IMR-90 (cell line): ENCODE measurements around the gene ZSWIM5. TPM values are rescaled to one million over a fixed set of nuclear protein-coding genes. Genes with fewer than 3 reads are reported as not detected.
"Not testable (repeated sequence)": the region's sequence is repeated elsewhere in the genome, so short reads cannot be mapped to it uniquely, and the experiment has no call there.

Experiments used
- ATAC-seq: fragments of 200-7000 bp; cut with Tn5 transposase; 2 replicates; pipeline ENCODE4 v1.9.1; 2020; ENCODE audit warnings: low read depth, mild to moderate bottlenecking, moderate library complexity
- BruUV-seq: library from RNA; stranded (reverse); fragments of 400-500 nt; replicated peaks from 2 replicates; lab custom pipeline; 2021; lab: Mats Ljungman, UMichigan
- CTCF ChIA-PET: fragments of 300-600 bp; formaldehyde crosslinking; extraction: SDS; loops from one replicate; lab custom pipeline; 2021; ENCODE audit warnings: antibody characterized with exemption; lab: Yijun Ruan, JAX
- POLR2A ChIA-PET: fragments of 300-600 bp; sonication (Branson Sonifier 250); formaldehyde crosslinking; loops from one replicate; lab custom pipeline; 2022; ENCODE audit warnings: antibody characterized with exemption; ENCODE audit not compliant: unreplicated experiment; lab: Charles Lee
- DNase-seq: peaks from one replicate; pipeline ENCODE4 v3.0.0; 2013
- H2AFZ ChIP-seq: replicated peaks from 2 replicates; pipeline ENCODE3; 2013; ENCODE audit warnings: low read length, mild to moderate bottlenecking; ENCODE audit not compliant: poor library complexity
- H2AK5ac ChIP-seq: 2 replicates; pipeline ENCODE4 v1.6.1; 2013; ENCODE audit warnings: low read depth, low read length, inconsistent platforms
- H2AK9ac ChIP-seq: replicated peaks from 2 replicates; pipeline ENCODE3; 2013; ENCODE audit warnings: mild to moderate bottlenecking, low read depth, low read length, moderate library complexity; ENCODE audit not compliant: poor library complexity
- H2BK120ac ChIP-seq: 2 replicates; pipeline ENCODE4 v1.6.1; 2013; ENCODE audit warnings: low read depth, low read length, inconsistent platforms
- H2BK15ac ChIP-seq: 3 replicates; pipeline ENCODE4 v1.6.1; 2013; ENCODE audit warnings: low read depth, low read length, inconsistent platforms
- H2BK20ac ChIP-seq: 2 replicates; pipeline ENCODE4 v1.6.1; 2013; ENCODE audit warnings: low read depth, mild to moderate bottlenecking, inconsistent platforms, low read length, moderate library complexity
- H2BK5ac ChIP-seq: 2 replicates; pipeline ENCODE4 v1.6.1; 2013; ENCODE audit warnings: mild to moderate bottlenecking, low read depth, low read length, inconsistent platforms; ENCODE audit not compliant: poor library complexity, severe bottlenecking
- H3K14ac ChIP-seq: replicated peaks from 2 replicates; pipeline ENCODE4 v1.6.1; 2013; ENCODE audit warnings: low read depth, low read length, inconsistent platforms
- H3K18ac ChIP-seq: 2 replicates; pipeline ENCODE4 v1.6.1; 2013; ENCODE audit warnings: low read depth, low read length, control low read depth
- H3K23ac ChIP-seq: 2 replicates; pipeline ENCODE4 v1.6.1; 2013; ENCODE audit warnings: low read depth, low read length, inconsistent platforms
- H3K27ac ChIP-seq: 2 replicates; pipeline ENCODE4 v1.5.1; 2013; ENCODE audit warnings: mild to moderate bottlenecking, control low read depth, low read length; ENCODE audit not compliant: insufficient read depth
- H3K27me3 ChIP-seq: 2 replicates; pipeline ENCODE4 v1.6.1; 2013; ENCODE audit warnings: low read length; ENCODE audit not compliant: control insufficient read depth, insufficient read depth
- H3K36me3 ChIP-seq: 2 replicates; pipeline ENCODE4 v1.6.1; 2013; ENCODE audit warnings: low read length, mixed read lengths; ENCODE audit not compliant: control insufficient read depth, insufficient read depth
- H3K4ac ChIP-seq: 2 replicates; pipeline ENCODE4 v1.6.1; 2013; ENCODE audit warnings: low read depth, low read length, inconsistent platforms
- H3K4me1 ChIP-seq: 2 replicates; pipeline ENCODE4 v1.6.1; 2013; ENCODE audit warnings: low read length, mixed read lengths; ENCODE audit not compliant: control insufficient read depth, insufficient read depth
- H3K4me2 ChIP-seq: 2 replicates; pipeline ENCODE4 v1.6.1; 2013; ENCODE audit warnings: low read depth, mild to moderate bottlenecking, control low read depth, low read length, moderate library complexity
- H3K4me3 ChIP-seq: 2 replicates; pipeline ENCODE4 v1.5.1; 2013; ENCODE audit warnings: low read depth, mild to moderate bottlenecking, control low read depth, low read length, moderate library complexity; ENCODE audit not compliant: insufficient read depth
- H3K56ac ChIP-seq: 2 replicates; pipeline ENCODE4 v1.6.1; 2013; ENCODE audit warnings: low read length, inconsistent platforms; ENCODE audit not compliant: insufficient read depth; ENCODE audit errors: extremely low read depth
- H3K79me1 ChIP-seq, 2 experiments: 2 replicates each; pipeline ENCODE4 v1.6.1; 2013; ENCODE audit warnings: low read length in 2 of 2, inconsistent platforms in 1 of 2, low read depth in 1 of 2
- H3K9ac ChIP-seq: 2 replicates; pipeline ENCODE4 v1.6.1; 2013; ENCODE audit warnings: low read depth, low read length, control low read depth
- H3K9me1 ChIP-seq: 2 replicates; pipeline ENCODE4 v1.6.1; 2013; ENCODE audit warnings: low read length, inconsistent platforms; ENCODE audit not compliant: insufficient read depth
- H3K9me3 ChIP-seq: 2 replicates; pipeline ENCODE4 v1.6.1; 2013; ENCODE audit warnings: low read length; ENCODE audit not compliant: control insufficient read depth, insufficient read depth
- H4K20me1 ChIP-seq: 2 replicates; pipeline ENCODE4 v1.6.1; 2013; ENCODE audit warnings: low read length, inconsistent platforms; ENCODE audit not compliant: insufficient read depth
- H4K5ac ChIP-seq: 2 replicates; pipeline ENCODE4 v1.6.1; 2013; ENCODE audit warnings: mild to moderate bottlenecking, low read depth, low read length, control low read depth
- H4K8ac ChIP-seq, 2 experiments: 2 replicates each; pipeline ENCODE4 v1.6.1; 2013; ENCODE audit warnings: low read depth in 2 of 2, low read length in 2 of 2, control low read depth in 1 of 2, inconsistent platforms in 1 of 2
- H4K91ac ChIP-seq: 2 replicates; pipeline ENCODE4 v1.6.1; 2013; ENCODE audit warnings: low read depth, low read length, inconsistent platforms; ENCODE audit not compliant: insufficient read depth
- BHLHE40 ChIP-seq: fragments of 150-350 bp; IDR thresholded peaks from 2 replicates; pipeline ENCODE4 v1.6.1; 2016; ENCODE audit warnings: mild to moderate bottlenecking, low read depth, low read length
- CEBPB ChIP-seq: IDR thresholded peaks from 2 replicates; pipeline ENCODE4 v1.6.1; 2012; ENCODE audit warnings: low read depth, low read length, improper control_type of control experiment
- FOS ChIP-seq: fragments of 150-350 bp; IDR thresholded peaks from 2 replicates; pipeline ENCODE4 v1.6.1; 2016; ENCODE audit warnings: low read depth, low read length
- NFE2L2 ChIP-seq: fragments of 150-350 bp; IDR thresholded peaks from 2 replicates; pipeline ENCODE4 v1.6.1; 2016; ENCODE audit warnings: low read depth, mild to moderate bottlenecking, low read length
- RFX5 ChIP-seq: IDR thresholded peaks from 2 replicates; pipeline ENCODE4 v1.8.0; 2012; ENCODE audit warnings: low read depth, mild to moderate bottlenecking, low read length, moderate library complexity
- WGBS, 2 experiments: methylation state at CpG; one replicate each; pipeline versions ENCODE4 v1.1.5 to v1.1.7; 2013; ENCODE audit warnings: missing lambda C conversion rate in 2 of 2; ENCODE audit not compliant: insufficient read length in 1 of 2; ENCODE audit errors: extremely low coverage in 2 of 2; 5-methylcytosine and 5-hydroxymethylcytosine counted together
- dilution Hi-C: fragments of 300-500 bp; cut with HindIII; formaldehyde crosslinking; loops from one replicate; pipeline ENCODE4 v1.14.3; 2018; ENCODE audit warnings: low sequenced_read_pairs; ENCODE audit not compliant: unreplicated experiment
- in situ Hi-C: fragments of 300-500 bp; cut with MboI; formaldehyde crosslinking; loops from 3 replicates; pipeline ENCODE4 v1.14.3; 2019; ENCODE audit warnings: low sequenced_read_pairs, inconsistent platforms, mixed read lengths
- intact Hi-C: fragments of 100-400 bp; cut with micrococcal nuclease; formaldehyde crosslinking; loops from 2 replicates; pipeline ENCODE4 v1.10.0; 2022
- polyA plus RNA-seq, 3 experiments: library from polyadenylated mRNA; depleted of rRNA; stranded (reverse); fragments of >200 nt; gene quantifications; 2 replicates each; pipeline ENCODE4 v1.2.3, GENCODE V29; 2012; ENCODE audit warnings: low replicate concordance in 1 of 3
- total RNA-seq: library from RNA; depleted of rRNA; stranded (reverse); fragments of >200 nt; gene quantifications from 2 replicates; pipeline ENCODE4 v1.2.3, GENCODE V29; 2012
- TF ChIP-seq, protein P1 (sequence below): conservative IDR thresholded peaks from 2 replicates; pipeline ENCODE4 v1.5.1; 2012; ENCODE audit warnings: mild to moderate bottlenecking, low read depth, low read length, improper control_type of control experiment

Gene ZSWIM5
- total and polyA plus RNA-seq, 2 of the 4 experiments (the other 2 are of a cell fraction), result under 0.01 to 0.03 TPM

DNA sequence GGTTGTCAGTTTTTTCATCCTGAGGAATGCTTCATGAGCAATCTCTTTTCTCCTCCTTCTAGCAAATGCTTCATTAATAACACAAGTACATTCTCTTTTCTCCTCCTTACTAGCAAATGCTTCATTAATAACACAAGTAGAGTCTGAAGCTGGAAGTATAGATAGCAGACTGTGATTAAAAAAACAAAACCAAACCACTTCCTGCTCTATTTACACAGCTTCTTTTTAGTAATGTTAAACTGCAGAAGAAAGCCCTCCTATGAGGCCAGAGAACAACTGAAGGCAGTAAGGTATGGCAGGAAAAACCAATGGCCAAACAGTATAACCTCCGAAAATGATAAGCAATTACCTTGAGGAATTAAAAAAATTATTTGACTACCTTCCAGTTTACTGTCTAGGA is 90.1 kb downstream of the ZSWIM5 start:
- Histone ChIP-seq H3K27me3 (no peaks in the 10 kb centered on the region; the same call in 1 of the 2 replicates), H2BK20ac (no peak overlapping the region), H3K4me3 (no peak overlapping the region), H4K91ac (no peak overlapping the region), H3K4me1 (no peaks in the 10 kb centered on the region), H2BK15ac (no peak overlapping the region), H3K9ac (no peak overlapping the region), H3K4me2 (no peak overlapping the region), H4K20me1 (no peaks in the 10 kb centered on the region), H4K8ac (no peak overlapping the region), H3K9me1 (no peaks in the 10 kb centered on the region), H2BK120ac (no peak overlapping the region), H3K9me3 (no peaks in the 10 kb centered on the region; the same call in 1 of the 2 replicates), H2AFZ (no peak overlapping the region), H4K5ac (no peak overlapping the region), H2BK5ac (no peak overlapping the region), H3K36me3 (no peaks in the 10 kb centered on the region), H2AK5ac (no peak overlapping the region), H3K27ac (no peak overlapping the region), H3K23ac (no peak overlapping the region), H3K14ac (no peak overlapping the region), H3K79me1 (no peaks in the 10 kb centered on the region), H3K56ac (no peak overlapping the region), H2AK9ac (no peak overlapping the region), H3K18ac (no peak overlapping the region), H3K4ac (no peak overlapping the region)
- in situ Hi-C loops, result no loop called here
- ATAC-seq (no peak), DNase-seq (no peak)
- no CpG with 5 or more reads among the region's 1 CpG for WGBS, 2 experiments
- TF ChIP-seq BHLHE40 (no peak), RFX5 (no peak), NFE2L2 (no peak), FOS (no peak), CEBPB (no peak)
- TF ChIP-seq, protein P1, sequence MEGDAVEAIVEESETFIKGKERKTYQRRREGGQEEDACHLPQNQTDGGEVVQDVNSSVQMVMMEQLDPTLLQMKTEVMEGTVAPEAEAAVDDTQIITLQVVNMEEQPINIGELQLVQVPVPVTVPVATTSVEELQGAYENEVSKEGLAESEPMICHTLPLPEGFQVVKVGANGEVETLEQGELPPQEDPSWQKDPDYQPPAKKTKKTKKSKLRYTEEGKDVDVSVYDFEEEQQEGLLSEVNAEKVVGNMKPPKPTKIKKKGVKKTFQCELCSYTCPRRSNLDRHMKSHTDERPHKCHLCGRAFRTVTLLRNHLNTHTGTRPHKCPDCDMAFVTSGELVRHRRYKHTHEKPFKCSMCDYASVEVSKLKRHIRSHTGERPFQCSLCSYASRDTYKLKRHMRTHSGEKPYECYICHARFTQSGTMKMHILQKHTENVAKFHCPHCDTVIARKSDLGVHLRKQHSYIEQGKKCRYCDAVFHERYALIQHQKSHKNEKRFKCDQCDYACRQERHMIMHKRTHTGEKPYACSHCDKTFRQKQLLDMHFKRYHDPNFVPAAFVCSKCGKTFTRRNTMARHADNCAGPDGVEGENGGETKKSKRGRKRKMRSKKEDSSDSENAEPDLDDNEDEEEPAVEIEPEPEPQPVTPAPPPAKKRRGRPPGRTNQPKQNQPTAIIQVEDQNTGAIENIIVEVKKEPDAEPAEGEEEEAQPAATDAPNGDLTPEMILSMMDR, result no peak
- BruUV-seq, result no TSS peak
- POLR2A ChIA-PET, result no interaction called here
- CTCF ChIA-PET, result no interaction called here
- dilution Hi-C loops, result no loop called here
- intact Hi-C loops, result no loop called here

DNA sequence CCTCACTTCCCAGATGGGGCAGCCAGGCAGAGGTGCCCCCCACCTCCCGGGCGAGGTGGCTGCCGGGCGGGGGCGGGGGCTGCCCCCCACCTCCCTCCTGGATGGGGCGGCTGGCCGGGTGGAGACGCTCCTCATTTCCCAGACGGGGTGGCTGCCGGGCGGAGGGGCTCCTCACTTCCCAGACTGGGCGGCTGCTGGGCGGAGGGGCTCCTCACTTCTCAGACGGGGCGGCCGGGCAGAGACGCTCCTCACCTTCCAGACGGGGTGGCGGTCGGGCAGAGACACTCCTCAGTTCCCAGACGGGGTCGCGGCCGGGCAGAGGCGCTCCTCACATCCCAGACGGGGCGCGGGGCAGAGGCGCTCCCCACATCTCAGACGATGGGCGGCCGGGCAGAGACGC is 91.2 kb downstream of the ZSWIM5 start:
- H2AK9ac ChIP-seq, POLR2A ChIA-PET, H3K4me3 ChIP-seq, H2BK15ac ChIP-seq, H4K20me1 ChIP-seq, H4K8ac ChIP-seq, H3K14ac ChIP-seq, H3K27ac ChIP-seq, H3K36me3 ChIP-seq, H2BK20ac ChIP-seq, H4K5ac ChIP-seq, CTCF ChIA-PET, H3K18ac ChIP-seq, H3K4ac ChIP-seq, intact Hi-C loops, H3K79me1 ChIP-seq, H3K9me1 ChIP-seq, H4K91ac ChIP-seq, H3K4me2 ChIP-seq, H3K9me3 ChIP-seq, H2AFZ ChIP-seq, dilution Hi-C loops, DNase-seq, BruUV-seq, H3K4me1 ChIP-seq, H3K23ac ChIP-seq, H2AK5ac ChIP-seq, ATAC-seq, H2BK5ac ChIP-seq, H3K27me3 ChIP-seq, in situ Hi-C loops, H3K56ac ChIP-seq, H2BK120ac ChIP-seq, H3K9ac ChIP-seq: not testable (repeated sequence)
- 96% methylated on average over 18 of the region's 33 CpGs; no CpG with 5 or more reads in 1 of the 2 experiments for WGBS, 2 experiments
